GM19452 (cell line): ENCODE data around the gene CDH15.
"Not testable (repeated sequence)": the region's sequence is repeated elsewhere in the genome, so short reads cannot be mapped to it uniquely, and the experiment has no call there.

Experiments used
- ATAC-seq: cut with Tn5 transposase; IDR thresholded peaks from one replicate; pipeline ENCODE4 v1.9.1; 2021; ENCODE audit not compliant: unreplicated experiment

The CDH15 gene

DNA sequence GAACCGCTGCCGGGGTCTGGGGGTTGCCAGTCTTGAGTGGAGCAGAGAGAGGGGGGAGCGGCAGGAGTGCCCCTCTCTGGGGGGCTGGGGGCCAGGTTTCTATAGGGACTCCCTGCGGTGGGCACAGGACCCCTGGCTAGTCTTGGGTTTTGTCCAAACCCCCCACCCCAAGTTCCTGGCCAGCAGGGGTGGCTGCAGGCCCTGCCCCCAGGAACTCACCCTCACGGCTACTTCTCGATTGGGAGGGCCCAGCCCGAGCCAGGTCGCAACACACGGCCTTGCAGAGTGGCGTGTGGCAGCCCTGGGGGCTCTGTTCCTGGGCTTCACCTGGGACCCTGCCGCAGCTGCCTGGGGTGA, 601 bp downstream of the CDH15 start:
- ATAC-seq: no peak

DNA sequence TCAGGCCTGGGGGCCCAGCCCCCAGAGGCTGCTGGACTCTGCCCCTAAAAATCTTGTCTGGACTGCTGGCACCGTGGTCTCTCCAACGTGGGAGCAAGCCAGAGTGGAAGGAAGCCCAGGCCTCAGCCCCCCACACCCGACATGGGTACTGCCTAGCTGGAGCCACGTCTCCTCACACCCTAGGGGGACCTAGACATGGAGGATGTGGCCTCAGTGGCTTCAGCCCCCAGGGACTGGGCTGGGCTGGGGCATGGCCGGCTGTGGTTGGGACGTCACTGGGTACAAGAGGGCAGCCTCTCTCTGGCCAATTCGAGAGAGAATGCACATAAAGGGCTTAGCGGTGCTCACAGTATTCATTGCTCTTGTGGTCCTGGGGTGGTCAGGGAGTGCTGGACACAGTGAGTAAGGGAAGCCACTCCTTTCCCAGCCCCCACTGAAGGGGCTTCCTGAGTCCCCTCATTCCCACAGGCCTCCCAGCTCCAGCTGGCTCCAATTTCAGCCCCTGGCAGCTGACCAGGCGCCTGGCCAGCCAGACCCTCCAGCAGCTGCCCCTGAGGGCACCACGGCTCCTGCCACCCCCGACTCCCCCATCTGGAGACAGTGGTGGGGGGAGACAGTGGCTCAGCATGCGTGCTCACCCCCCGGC, 1.1 kb downstream of the CDH15 start:
- ATAC-seq: no peak

DNA sequence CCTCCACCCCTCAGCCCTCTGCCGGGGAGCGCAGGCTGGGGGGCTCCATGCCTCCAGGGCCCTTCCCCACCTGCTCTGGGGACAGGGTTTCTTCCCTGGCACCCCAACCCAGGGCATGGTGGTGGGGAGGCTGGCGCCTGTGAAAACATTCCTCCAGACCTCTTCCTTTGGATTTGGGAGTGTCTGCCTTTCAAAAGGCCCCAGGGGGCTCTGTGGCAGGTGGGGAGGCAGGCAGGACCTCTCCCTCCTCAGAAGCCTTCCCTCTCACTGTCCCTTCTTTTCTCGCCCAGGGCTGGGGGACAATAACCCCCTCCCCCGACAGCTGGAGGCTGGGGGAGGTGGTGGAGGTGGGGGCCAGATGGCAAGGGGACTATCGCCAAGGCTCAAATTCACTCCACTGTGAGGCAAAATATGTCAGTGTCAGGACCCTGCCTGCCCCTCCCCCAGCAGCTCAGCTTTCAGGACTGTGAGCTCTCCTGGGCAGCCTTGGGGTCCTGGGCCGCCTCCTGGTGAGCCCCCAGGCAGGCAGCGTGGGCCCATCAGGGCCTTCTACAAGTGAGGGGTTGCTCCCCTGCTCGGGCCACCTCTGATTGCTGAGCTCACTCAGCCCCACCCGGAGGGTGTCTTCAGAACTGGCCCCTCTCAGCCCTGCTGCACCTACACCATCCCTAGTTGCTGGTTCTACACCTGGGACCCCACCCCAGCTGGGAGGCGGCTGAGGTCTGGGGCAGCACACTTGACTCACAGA, 1.8 kb downstream of the CDH15 start:
- ATAC-seq: no peak

DNA sequence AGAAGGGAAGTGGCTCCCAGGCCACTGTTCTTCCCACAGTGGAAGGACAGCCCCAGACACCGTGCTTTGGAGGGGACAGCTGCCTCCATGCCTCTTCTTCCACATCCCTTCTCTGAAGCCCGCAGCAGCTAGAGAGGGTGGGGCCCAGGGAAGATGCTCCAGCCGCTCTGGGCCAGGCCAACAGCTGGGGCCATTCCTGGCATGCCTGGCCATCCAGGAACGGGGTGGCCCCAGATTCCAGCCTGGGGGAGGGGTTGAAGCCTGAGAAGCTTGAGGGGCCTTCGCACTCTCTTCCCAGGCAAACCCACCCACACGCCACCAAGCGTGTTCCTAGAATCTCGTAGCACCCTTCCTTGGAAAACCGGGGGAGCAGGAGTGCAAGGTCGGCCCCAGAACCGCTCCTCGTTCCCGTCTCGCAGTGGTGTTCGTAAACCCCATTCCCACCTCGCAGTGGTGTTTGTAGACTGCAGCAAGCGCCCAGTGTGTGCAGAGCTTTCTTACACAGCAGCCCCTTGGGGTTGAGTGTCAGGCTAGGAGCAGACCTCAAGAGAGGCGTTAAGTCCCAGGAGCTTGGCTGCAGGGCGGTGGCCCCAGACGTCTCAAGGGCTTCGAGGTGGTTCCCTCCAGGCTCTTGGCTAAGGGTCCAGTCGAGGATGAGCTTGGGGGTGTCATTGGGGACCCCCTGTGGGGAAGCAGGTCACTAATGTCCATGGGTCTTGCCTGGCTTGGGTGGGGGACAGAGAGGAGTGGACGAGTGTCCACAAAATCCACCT, 2.7 kb downstream of the CDH15 start:
- ATAC-seq: no peak

DNA sequence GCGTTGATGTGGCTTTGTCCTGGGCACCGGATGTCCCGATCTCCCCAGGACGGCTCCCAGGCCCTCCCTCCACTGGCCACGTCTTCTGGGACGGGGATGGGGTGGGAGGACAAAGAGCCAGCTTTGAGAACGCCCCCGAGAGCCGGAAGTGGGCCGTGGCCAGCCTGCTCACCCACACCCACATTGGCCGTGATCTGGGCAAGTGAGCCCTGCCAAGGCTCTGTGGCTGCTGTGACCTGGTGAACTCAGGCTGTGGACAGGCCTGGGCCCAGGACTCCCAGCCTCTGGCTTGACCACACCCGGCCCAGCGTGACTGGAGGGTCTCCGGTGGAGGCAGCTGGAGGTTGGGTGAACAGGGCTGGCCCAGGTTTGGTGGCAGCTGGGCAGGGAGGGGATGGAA, 3.3 kb downstream of the CDH15 start:
- no peak for ATAC-seq

DNA sequence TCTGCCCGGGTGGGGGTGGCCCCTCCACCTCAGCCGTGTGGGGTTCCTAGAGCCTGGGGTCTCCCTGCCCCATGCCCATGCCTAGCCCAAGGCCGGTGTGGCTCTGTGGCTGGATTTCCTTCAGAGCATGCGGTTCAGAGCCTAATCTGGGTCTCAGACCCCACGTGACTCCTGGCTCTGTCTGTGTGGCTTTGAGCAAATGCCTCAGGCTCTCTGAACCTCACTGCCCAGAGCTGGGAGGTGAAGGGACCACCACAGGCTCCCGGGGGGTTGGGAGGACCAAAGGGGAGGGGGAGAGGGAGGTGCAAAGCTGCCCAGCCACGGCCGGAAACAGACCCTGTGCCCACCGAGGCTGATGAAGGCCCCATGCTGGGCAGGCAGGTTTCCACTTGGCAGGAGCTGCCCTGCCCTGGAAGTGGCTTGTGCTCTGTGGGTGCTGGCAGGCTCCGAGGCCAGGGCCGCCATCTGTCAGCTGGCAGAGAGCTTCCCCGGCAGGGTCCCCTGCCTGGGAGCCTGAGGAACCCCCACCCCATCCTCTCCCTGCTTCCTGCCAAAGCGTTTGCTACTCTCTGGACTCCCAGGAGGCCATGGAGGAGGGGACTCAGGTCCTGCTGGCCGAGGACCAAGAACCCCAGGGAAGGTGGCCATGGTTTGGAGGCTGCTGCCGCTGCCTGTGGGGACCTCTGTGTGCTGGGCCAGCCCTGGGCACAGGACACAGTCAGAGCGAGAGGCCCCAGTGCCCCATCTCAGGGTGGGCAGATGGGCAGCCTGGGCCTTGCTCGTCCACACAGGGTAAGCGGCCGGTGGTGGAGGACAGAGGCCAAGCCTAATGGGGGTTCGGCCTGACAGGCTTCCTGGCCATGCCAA, 4.0 kb downstream of the CDH15 start:
- ATAC-seq: no peak

DNA sequence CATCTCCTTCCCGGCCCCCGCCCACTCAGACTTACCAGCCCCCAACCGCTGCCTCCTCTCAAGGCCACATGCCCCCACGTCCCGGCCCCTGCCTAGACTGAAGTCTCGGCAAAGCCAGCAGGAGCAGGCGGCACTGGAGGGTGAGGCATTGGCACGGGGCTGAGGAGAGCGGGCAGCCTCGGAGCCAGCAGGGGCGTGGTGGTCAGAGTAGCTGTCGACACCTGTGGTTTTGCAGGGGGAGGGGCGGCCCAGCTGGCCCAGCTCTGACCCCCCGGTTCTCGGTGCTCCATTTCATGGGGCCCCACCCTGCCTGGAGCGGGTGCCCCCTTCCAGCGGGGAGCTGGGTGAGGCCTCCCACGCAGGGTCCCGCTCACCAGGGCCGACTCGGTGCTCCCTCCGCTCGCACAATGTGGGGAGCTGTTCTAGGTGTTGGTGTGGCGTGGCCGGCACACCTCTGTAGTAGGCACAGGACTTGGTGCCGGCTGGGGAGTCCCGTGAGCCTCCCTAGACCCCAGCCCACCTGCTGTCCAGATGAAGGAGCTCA, 4.7 kb downstream of the CDH15 start:
- no peak for ATAC-seq

DNA sequence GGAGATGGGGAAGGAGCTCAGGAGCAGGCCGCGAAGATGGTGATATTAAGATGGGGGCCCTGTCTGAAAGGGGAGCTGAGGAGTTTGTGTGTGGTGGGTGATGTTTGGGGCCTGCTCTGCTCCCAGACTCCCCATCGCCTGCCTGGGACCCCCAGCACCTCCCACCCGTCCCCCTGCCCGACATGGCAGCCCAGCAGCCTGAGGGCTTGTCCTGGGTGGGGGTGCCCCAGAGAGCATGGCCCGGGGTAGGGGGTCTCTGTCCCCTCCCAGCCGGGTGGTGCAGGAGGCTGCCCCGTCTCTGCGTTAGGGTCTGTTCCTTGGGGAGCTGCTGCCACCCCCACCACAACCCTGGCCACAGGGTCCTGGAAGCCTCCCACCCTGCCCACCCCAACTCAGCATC, 5.2 kb downstream of the CDH15 start:
- no peak for ATAC-seq

DNA sequence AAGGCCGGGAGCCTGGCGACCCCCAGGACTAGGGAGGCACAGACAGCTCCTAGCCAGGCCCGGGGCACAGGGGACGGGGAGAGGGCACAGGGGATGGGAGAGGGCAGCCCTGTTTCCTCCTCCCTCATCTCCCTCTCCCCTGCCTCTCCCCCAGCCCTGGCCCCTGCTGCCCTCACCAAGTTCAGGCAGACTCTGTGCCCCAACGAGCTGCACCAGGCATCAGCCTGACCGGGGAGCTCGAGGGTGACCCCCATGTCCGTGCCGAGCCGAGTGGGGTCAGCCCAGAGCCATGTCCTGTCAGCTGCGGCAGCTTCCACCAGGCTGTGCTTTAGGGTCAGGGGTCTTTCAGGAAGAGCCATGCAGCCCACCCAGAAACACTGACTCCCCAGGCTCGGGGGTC, 6.0 kb downstream of the CDH15 start:
- ATAC-seq: no peak

DNA sequence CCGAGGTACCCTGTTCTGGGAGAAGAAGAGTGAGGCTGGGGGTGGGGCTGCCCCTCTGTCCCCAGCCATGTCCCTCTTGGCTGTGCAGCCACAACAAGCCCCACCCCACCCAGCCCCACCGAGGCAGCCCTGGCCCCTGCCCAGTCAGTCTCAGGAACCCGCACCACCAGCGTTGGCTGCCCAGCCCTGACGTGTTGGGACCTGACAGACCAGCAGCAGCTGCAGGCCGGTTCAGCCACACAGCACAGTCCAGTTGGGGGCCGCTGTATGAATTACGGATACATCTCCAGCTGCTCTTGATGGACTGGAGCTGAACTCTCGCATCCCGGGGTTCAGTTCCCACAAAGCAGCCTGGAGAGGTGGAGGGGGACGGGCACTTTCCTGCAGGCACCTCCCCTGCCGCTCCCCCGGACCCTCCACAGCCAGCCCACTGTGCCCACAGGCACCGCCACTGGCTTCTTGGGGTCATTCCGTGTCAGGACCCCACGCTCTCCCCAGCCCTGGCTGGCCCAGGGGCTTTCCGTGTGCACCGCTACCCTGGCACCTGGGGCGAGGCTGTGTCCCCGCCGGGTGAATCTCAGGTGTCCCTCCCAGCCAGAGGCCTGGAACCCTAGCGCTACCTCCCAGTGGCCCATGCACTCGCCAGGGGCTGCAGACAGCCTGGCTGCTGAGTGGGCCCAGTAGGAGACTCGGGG, 7.1 kb downstream of the CDH15 start:
- no peak for ATAC-seq

DNA sequence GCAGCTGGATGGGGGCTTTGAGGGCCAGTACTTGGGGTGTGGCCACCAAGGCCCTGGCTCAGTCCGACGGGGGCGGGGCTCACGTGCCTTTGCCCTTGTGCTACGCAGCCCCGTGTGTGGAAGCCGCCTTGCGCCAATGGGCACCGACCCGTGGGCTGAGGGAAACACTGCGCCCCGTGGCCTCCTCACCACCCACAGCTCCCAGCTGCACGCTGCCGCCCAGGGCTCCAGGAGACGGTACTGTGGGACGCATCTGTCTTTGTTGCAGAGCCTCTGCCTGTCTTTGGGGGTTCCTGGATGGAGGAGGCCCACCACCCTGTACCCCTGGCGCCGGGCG, 7.6 kb downstream of the CDH15 start:
- no peak for ATAC-seq

DNA sequence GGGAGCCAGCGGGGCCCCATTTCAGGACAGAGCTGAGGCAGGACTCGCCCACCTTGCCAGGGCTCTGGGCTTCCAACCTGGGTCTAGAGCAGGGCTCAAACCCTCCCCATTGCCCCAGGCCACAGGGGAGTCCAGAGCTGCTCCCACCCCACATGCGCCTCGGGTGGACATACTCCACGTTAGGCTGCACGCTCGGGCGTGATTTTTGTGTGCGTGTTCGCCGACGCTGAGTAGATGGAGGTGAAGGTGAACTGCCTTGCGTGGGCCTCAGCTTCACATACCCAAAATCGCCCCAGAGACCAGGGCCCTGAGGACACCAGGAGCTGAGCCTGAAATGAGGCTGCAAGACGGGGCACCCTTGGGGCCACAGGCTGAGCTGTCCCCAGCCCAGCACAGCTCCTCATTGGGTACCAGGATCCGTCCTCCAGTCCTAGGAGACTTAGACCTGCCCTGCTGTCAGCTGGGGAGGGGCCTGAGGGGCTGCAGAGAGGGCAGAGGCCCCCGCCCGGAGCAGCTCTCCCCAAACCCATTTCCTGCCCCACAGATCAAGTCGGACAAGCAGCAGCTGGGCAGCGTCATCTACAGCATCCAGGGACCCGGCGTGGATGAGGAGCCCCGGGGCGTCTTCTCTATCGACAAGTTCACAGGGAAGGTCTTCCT, 8.2 kb downstream of the CDH15 start:
- no peak for ATAC-seq

DNA sequence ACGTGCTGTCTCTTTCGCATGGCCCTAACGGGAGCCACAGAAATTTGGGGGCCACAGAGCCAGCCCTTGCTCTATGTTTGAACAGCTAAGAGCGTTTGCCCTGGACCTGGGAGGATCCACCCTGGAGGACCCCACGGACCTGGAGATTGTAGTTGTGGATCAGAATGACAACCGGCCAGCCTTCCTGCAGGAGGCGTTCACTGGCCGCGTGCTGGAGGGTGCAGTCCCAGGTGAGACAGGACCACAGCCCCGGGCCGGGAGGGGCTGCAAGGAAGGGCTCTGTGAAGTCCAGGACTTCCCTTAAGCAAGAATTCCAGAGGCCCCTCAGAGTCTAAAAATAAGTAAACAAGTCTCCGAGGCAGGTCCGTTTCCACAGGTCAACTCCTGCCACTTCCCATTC, 11.9 kb downstream of the CDH15 start:
- no peak for ATAC-seq

DNA sequence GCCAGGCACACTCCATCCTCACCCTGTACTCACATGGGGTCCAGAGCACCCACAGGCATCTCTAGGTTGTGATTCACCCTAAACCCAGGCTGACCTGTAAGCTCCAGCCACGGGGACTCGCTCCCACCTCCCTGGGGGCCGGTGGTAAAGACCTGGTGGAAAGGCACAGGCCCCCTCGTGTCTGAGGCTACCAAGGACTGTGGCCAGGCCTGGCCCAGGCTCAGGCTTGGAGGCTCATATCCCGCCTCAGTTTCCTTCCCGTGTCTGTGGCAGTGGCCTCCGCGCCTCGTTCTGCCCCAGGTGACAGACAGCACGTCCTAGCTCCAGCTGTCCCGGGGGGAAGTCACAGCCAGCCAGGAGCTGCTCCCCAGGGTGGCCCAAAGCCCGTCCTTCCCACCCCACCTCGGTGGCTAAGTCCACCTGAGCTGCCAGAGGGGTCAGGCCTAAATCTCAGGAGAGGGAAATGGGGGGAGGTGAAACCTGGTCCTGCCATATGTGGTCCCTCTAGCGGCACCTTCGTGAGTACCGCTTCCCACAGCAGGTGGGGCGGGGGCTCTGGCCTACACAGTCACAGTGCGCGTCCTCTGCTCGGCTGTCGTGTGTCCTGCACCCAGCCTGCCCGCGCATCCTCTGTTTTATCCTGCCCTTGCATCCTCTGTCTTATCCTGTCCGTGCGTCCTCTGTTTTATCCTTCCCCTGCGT, 12.6 kb downstream of the CDH15 start:
- ATAC-seq: no peak

DNA sequence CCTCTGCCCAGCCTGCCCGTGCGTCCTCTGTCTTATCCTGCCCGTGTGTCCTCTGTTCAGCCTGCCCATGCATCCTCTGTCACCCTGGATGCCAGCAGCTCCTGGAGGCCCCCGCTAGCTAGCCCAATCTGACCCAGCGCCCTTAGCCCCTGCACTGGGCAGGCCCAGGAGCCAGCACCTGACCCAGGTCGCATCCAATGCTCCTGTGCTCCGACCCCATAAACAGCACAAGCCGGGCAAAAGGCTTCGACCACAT, 13.1 kb downstream of the CDH15 start:
- ATAC-seq: no peak

DNA sequence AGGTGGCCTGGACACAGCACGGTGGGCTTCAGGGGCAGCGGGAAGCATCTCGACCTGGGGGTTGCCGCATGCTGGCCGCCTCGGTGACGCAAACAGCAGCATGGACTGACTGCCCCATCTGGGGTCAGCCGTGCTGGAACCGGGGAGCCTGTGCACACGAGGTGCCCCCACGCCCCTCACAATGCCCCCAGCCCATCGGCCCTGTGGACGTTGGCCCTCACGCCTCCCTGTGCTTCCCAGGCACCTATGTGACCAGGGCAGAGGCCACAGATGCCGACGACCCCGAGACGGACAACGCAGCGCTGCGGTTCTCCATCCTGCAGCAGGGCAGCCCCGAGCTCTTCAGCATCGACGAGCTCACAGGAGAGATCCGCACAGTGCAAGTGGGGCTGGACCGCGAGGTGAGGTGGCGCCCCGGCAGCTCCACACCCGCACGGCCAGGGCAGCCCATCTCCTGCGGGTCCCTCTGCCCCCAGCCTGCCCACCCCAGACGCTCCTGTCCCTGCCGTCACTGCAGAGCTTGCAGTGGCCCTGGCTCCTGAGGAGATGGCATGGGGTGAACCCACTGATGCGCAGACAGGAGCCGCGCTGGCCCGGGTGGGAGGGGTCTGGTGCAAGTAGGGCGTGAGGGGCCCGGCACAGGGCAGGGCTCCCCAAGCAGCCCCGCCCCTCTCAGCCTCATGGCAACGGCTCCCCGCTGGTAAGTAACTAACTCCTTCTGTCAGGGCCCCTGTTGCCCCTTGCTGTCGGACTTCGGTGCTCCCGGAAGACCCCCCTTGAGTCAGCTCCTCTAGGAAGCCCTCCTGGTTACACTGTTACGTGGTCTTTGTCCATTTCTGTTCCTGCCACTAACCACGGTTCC, 13.6 kb downstream of the CDH15 start:
- ATAC-seq: no peak

DNA sequence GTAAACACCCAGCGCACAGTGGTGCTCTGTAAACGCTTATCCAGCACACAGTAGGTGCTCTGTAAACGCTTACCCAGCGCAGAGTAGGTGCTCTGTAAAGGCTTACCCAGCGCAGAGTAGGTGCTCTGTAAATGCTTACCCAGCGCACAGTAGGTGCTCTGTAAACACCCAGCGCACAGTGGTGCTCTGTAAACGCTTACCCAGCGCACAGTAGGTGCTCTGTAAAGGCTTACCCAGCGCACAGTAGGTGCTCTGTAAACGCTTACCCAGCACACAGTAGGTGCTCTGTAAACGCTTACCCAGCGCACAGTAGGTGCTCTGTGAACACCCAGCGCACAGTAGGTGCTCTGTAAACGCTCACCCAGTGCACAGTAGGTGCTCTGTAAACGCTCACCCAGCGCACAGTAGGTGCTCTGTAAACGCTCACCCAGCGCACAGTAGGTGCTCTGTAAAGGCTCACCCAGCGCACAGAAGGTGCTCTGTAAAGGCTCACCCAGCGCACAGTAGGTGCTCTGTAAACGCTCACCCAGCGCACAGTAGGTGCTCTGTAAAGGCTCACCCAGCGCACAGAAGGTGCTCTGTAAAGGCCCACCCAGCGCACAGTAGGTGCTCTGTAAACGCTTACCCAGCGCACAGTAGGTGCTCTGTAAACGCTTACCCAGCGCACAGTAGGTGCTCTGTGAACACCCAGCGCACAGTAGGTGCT, 14.5 kb downstream of the CDH15 start:
- ATAC-seq: not testable (repeated sequence)

DNA sequence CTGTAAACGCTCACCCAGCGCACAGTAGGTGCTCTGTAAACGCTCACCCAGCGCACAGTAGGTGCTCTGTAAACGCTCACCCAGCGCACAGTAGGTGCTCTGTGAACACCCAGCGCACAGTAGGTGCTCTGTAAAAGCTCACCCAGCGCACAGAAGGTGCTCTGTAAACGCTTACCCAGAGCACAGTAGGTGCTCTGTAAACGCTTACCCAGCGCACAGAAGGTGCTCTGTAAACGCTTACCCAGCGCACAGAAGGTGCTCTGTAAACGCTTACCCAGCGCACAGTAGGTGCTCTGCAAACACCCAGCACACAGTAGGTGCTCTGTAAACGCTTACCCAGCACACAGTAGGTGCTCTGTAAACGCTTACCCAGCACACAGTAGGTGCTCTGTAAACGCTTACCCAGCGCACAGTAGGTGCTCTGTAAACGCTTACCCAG, 15.1 kb downstream of the CDH15 start:
- ATAC-seq: not testable (repeated sequence)
